Stimulated activated naive CD4-positive, alpha-beta T cell treated with Interleukin-2 at 50 U/mL for 16 hours (primary cell): ENCODE results near the gene CTSK.
"Not testable (repeated sequence)": the region's sequence is repeated elsewhere in the genome, so short reads cannot be mapped to it uniquely, and the experiment has no call there.

ENCODE experiments used
- DNase-seq: peaks from one replicate; lab custom pipeline; 2025; lab: John Stamatoyannopoulos, UW

Gene CTSK

DNA sequence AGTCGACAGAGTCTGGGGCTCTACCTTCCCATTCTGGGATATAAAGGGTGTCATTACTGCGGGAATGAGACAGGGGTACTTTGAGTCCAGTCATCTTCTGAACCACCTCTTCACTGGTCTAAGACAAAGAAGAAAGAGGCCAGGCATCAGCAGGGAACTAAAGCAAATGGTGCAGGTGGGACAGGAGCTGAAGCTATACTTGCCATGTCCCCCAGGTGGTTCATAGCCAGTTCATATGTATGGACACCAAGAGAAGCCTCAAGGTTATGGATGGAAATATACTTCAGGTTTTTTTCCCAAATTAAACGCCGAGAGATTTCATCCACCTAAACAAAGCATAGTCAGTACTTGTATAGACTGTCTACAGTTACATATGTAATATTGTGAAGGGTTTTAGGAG is 2.2 kb downstream of the CTSK start:
- no peak for DNase-seq

DNA sequence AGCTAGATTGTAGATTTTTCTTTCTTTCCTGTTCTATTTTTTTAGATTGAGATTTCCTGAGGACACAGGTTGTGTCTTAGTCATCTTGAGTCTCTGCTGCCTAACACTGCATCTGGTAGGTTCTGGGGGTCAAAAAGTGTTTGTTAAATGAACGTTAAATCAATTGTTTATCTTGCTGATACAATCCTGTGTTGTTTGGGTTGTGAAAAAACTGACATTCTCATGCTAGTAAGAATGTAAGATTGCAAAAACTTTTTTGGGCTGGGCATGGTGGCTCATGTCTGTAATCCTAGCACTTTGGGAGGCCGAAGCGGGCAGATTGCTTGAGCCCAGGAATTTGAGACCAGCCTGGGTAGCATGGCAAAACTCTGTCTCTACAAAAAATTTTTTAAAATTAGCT is 3.4 kb downstream of the CTSK start:
- DNase-seq, result no peak

DNA sequence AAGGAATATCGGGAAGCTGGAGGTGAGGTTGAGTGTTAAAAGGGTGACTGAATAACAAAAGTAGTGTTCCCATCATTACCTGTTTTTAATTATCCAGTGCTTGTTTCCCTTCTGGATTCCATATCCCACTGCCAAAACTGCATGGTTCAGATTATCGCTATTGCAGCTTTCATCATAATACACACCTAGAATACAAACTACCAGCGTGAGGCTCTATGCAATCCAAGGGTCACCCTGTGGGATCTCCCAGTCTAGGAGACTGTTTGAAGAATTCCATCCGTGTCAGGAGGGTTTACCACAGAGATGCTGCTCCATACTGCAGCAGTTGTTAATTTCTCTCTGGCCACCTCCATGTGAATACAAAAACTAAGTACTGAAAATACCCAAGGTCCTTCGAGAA is 9.0 kb downstream of the CTSK start:
- no peak for DNase-seq

DNA sequence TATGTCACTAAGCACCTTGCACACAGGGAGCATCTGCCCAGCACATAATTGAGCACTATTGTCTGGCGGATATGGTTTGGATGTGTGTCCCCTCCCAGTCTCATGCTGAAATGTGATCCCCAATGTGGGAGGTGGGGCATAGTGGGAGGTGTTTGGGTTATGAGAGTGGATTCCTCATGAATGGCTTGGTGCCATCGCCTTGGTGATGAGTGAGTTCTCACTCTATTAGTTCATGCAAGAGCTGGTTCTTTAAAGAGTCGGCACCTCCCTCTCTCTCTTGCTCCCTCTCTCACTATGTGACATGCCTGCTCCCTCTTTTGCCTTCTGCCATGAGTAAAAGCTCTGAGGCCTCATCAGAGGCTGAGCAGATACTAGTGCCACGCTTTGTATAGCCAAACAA is 9.5 kb downstream of the CTSK start:
- no peak for DNase-seq

DNA sequence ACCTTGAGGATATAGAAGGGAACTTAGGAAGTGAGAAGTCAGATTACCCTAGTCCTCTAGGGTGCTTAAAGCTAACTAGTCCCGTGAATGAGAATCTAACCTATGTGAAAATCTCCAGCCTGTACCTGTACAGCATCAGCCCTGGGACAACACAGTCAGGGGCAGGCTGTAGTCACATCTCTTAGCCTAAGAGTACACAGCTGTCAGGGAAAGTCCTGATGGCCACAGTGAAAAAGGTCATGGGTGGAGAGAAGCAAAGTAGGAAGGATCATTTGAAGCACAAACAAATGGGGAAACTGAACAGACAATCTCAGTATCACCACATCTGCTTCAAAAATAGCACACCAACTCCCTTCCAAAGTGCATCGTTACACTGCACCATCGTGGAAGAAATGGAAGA is 11.7 kb downstream of the CTSK start:
- DNase-seq, result no peak

DNA sequence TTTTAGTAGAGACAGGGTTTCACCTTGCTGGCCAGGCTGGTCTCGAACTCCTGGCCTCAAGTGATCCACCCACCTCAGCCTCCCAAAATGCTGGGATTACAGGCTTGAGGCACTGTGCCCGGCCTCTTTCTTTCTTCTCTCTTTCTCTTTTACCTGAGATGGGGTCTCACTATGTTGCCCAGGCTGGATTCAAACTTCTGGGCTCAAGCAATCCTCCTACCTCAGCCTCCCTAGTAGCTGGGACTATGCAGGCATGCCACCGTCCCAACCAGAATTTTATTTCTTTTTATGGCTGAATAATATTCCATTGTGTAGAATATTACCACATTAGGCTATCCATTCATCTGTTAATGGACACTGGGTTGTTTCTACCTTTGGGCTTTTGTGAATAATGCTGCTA is 14.3 kb downstream of the CTSK start:
- DNase-seq, result not testable (repeated sequence)

DNA sequence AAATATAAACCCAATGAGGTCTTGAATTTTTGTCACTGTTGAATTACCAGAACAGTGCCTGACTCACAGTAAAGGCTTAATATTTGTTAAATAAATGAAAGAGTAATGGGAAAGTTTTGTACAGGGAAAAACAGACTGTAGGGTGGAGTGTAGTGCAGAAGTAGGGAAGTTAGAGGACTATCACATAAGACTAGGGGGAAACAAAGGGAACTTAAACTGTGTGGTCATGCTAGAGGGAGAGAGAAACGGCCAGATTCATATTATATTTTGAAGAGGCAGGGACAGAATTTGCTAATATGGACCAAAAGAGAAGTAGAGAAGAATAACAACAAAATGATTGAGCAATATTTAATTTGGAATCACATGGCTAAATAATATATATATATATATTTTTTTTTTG is 14.8 kb downstream of the CTSK start:
- no peak for DNase-seq

DNA sequence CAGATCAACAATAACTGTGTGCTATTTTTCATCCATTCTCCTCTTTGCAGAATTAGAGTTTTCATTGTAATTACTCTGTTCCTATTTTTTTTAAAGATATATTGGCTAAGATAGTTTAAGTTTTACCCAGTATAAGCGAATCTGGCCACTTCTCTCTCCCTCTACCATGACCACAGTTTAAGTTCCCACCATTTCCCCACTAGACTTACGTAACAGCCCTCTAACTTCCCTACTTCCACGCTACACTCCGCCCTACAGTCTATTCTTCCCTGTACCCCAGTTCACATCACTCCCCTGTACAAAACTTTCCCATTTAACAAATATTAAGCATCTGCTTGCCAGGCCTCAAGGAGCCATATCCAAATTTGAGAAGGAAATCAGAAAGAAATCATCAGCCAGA is 16.5 kb downstream of the CTSK start:
- no peak for DNase-seq

DNA sequence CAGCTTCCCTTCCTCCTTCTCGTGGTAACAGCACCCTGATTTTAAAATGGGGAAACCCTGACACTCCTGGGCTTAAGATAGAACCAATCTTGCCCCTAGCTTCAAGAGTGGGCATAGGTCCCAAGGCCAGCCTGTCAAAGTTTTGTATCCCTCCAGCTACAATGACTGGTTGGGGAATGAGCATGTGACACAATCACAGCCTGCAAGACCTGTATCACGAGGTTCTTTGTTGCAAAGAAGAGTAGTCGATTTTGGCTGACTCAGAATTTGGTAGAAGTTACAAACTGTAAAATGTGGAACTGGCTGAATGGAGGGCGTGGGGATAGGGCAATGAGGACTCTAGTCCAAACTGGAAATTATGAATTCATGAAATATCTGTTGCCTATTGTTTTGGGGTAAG is 18.7 kb downstream of the CTSK start:
- DNase-seq, result no peak

DNA sequence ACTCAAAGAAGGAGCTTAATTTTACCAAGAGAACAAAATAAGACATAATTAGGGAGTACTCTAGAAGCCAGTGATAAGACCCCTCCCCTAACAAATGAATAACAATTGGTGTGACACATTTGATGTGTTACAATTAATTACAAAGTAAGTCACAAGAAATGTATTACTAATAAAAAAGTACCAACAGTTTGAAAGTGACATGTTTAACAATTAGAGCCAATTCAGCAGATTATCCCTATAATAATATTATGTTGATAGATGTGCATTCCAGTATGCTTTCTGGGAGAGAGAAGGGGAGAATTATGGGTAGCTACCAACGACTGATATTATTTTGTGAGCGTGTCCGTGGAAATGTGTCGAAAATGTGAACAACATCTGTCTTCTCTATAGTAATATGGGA is 19.1 kb downstream of the CTSK start:
- DNase-seq, result no peak

DNA sequence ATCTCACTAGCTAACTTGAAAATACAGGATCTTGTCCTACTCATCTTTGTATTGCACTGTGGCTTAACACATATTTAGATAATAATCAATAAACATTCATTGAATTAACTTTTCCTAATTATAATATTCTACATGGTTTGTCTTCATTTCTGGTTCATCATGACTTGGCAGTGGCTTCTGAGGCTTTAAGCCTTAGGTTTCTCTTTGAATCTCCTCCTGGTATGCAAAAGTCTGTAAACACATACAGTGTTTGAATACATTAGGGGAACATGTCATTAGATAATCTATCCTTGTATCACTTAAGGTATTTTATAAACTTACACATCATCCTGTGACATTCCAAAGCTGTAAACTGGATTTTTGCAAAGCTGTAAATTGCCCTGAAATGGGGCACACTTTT is 20.6 kb downstream of the CTSK start:
- no peak for DNase-seq

DNA sequence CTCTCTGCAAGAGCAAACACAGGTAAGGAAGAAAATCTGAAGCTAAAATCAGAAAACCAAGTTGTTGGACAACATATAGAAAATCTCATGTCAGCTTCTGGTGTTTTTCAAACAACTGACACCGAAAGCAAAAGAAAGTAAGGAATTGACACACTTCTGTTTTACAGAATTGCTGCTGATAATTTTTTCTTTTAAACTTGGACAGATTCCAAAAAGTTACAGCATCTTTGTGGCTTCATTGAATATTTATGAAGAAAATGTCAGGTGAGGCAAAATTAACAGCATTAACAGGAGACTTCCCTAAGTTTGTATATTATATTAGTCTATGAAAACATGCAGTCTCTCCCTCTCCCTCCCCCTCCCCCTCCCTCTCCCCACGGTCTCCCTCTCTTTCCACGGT is 27.6 kb downstream of the CTSK start:
- DNase-seq, result no peak

DNA sequence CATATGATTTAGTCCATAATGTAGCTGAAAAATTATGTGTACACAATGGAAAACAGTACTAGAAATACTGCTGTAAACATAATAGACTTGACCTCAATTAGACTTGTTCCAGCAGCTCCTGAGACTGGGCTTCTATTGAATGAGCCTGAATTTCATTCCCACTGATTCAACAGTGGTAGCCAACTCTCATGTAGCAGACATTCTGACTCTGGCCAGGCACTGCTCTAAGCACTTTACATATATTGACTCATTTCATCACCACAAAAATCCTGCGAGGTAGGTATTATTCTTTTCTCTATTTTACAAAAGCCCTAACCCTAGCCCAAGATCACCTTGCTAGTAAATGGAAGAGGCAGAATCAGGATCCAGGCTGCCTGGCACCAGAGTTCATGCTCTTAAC is 29.7 kb downstream of the CTSK start:
- DNase-seq, result no peak

DNA sequence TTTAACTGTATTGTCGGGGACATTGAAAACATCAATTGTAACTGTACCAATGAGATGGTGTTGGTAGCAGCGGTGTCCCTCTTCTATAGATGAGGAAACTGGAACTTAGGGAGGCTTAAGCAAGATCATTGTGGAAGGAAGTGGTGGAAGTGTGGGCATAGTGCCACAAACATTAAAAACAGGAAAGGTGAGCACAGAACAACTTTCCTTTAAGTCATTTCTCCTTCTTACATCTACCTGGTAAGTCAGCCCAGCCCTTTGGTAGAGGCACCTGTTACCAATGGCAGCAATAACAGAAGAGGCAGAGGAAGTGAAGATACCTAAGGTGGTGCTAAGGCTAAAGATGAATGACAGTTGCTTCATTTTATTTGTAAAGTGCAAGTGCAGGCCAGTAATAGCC is 30.5 kb downstream of the CTSK start:
- DNase-seq, result no peak

DNA sequence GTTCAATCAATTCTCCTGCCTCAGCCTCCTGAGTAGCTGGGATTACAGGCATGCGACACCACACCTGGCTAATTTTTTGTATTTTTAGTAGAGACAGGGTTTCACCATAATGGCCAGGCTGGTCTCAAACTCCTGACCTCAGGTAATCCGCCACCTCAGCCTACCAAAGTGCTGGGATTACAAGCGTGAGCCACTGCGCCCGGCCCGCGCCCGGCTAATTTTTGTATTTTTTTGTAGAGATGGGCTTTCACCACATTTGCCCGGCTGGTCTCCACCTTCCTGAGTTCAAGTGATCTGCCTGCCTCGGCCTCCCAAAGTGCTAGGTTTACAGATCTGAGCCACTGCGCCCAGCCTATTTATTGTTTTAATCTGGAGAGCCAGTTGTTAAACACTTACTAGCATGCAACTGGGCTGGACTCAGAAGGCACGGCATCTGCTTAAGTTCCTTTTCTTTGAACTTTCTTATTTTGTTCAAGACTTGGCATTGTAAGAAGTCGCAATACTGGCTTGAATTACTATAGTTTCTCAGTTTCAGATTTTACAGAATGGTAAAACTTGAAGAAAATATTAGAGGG is 32.0 kb downstream of the CTSK start:
- not testable (repeated sequence) for DNase-seq

DNA sequence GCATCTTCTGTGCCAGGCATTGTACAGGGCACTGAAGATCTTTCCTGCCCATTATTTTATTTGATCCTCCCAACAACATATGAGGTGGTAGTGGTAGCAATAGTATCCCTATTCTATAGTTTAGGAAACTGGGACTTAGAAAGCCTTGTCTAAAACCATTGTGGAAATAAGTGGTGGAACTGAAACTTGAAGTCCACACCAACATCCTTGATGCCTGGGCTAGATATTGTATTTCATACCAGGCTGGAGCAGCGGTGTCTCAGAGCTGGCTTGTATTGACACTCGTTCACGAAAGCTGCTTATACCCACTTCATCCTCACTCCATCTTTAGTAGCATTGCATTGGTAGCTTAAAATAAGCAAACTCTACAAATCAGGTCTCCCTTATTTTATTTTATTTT is 32.8 kb downstream of the CTSK start:
- no peak for DNase-seq

DNA sequence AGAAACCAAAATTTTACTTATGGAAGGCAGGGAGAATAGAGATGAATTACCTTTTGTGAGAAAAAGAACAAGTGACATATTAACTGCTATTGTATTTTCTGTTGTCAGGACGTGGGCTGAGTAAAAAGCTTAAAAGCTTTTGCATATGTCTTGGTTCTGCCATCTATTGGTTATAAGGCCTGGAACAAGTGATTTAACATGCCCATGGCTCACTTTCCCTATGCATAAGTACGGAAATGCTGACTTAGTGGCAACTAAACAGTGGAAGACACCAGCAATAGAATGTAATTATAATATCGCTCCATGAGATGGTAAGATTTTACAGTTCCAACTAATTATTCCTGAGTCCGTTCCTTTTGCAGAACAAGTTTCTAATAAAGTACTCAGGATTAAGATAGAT is 35.7 kb downstream of the CTSK start:
- DNase-seq, result no peak

DNA sequence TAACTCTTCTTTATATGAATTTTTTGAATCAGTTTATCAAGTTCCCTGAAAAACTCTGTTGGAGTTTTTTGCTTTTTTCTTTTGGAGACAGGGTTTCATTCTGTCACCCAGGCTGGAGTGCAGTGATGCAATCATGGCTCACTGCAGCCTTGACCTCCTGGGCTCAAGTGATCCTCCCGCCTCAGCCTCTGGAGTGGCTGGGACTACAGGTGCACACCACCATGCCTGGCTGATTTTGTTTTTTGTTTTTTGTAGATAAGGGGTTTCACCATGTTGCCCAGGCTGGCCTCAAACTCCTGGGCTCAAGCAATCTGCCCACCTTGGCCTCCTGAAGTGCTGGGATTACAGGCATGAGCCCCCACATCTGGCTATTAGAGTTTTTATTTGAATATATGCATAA is 40.4 kb downstream of the CTSK start:
- not testable (repeated sequence) for DNase-seq

DNA sequence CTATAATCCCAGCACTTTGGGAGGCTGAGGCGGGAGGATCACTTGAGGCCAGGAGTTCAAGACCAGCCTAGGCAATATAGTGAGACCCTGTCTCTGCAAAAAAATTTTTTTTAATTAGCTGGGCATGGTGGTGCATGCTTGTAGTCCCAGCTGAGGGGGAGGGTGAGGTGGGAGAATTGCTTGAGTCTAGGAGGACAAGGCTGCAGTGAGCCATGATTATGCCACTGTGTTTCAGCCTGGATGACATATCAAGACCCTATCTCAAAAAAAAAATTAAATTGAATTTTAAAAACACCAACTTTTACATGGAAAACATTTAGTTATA is 42.1 kb downstream of the CTSK start:
- DNase-seq, result not testable (repeated sequence)

DNA sequence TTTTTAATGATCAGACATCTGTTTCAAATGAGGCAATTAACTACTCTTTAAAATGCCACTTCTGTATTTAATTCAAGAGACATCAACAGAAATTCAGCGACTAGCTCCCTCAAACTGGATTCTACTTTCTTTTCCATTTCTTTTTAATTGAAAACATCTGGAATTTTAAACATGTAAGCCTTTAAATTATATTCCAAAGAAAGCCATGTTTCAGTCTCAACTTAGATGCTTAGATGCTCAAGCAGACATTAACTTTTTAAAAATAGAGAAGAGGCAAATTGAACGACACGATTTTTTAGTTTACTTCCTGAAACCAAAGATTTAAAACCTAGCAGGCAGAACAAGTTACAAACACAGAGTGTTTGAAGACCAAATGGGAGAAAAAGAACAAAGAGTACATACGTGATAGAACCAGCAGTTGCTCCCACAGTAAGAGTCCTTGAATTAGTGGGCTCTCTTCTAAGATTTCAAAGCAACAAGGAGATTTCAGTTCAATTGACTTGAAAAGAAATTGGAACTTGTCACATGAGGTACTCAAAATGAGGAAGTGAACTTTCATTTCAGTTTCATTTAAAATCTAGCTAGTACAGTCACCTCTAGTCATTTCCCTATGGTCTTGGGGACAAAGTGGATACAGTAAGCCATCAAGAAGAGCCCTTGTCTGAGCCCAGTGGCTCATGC is 42.6 kb downstream of the CTSK start, which contains the start of gene CTSS:
Gene CTSS, minus strand, starts transcription at position 483 of the 681 bp plus-strand sequence. CDS start 1,015 bp downstream, outside the sequence.
- no peak for DNase-seq

DNA sequence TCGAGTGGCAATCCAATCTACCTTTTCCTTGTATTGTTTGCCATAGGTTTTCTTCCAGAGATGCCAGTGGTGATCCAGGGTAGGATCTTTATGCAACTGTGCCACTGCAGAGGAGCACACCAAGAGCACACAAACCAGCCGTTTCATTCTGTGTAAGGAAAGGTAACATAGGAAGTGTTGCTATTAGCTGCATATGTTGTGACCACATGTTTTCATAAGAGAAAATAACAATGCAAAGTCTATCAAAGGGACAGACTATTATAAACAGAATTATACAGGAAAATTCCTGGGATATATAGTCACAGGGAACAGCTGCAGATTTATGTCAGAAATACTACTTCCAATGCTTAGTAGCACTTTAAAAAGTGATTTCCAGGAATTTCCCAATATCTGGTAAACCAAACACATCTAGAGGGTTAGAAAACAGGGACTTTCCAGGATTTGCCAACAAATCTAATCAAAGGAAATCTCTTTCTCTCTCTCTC is 43.4 kb downstream of the CTSK start:
- no peak for DNase-seq

DNA sequence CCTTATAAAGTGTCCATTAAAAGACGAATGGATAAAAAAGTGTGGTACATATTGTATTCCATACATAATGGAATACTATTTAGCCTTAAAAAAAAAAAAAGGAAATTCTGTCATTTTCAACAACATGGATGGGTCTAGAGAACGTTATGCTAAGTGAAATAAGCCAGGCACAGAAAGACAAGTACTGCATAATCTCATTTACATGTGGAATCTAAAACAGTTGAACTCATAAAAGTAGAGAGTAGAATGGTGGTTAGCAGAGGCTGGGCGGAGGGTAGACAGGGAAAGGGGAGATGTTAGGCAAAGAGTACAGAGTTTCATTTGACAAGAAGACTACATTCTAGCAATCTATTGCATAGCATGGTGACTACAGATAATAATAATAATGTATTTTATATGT is 45.0 kb downstream of the CTSK start:
- no peak for DNase-seq

DNA sequence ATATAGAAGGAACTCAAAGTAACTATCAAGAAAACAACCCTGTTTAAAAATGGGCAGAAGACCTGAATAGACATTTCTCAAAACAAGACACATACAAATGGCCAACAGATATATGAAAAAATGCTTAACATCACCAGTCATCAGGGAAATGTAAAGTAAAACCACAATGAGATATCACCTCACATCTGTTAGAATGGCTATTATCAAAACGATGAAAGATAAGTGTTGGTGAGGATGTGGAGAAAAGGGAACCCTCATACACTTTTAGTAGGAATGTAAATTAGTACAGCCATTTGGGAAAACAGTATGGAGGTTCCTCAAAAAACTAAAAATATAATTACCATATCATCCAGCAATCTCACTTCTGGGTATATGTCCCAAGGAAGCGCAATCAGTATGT is 45.5 kb downstream of the CTSK start:
- no peak for DNase-seq

DNA sequence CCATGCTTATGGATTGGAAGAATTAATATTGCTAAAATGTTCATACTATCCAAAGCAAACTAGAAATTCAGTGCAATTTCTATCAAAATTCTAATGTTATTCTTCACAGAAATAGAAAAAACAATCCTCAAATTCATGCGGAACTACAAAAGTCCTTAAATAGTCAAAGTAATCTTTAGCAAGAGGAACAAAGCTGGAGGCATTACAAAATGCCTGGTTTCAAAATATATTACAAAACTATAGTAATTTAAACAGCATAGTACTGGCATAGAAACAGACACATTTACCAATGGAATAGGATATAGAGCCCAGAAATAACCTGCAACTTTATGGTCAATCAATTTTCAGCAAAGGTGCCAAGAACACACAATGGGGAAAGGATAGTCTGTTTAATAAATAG is 46.3 kb downstream of the CTSK start:
- no peak for DNase-seq
